Measurements from ENCODE around the gene EIF2S2.

EIF2S2 gene

DNA sequence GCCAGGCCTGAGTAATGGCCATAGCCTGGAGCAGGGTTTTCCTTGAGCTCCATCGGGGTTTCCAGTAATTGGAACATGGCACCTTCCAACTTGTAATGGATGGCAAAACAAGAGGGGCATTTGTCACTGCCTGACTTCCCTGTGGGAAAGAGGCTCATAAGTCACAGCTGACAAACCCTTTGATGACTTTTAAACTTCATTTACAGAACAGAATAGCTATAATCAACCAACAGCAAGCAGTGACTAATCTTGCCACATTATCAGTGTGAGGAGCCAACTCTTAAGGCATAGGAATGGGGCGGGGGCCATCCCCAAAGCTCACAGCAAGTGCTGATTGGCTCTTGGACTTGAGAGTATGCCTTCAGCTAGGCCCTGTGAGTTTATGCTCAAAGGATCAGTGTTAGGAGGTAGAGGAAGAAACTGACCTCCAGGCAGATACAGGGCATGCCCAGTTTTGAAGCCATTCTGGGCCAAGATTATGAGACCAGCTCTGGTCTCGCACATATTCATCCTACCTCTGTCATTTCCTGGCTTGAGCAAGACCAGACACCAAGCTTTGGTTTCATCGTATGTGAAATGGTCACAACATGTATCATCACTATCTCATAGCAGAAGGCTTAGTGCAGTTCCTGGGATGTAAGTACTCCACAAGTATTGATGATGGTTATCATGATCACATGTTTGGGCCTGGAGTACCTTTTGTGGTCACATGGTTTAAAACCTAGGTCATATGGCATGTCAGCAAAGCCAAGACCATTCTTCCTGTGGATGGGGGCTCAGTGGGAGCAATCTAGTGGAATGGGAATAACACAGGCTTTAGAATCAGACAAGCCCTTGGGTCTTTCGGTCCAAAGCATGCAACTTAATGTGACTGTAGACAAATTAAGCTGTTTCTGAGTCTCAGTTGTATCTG, 49.2 kb downstream of the EIF2S2 start:
- DNase-seq (ENCODE audit: low read depth), result no peak

DNA sequence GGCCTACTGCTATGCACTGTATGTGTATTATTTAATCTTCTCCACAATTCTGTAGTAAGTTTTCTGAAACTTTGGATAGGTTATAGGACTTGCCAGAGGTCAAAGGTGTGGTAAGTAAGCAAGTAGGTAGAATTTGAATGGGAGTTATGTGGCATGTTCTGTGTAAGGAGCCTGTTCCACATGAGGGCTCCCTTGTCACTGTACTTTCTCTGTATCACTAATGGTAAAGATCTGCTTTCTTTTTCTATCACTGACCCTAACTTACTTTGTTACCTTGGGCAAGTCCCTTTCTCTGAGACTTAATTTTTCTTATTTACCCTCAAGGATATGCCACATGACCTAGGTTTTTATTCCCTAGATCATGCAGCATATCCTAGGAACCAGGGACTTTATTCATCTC, 50.3 kb downstream of the EIF2S2 start:
- DNase-seq (ENCODE audit: low read depth), result no peak

DNA sequence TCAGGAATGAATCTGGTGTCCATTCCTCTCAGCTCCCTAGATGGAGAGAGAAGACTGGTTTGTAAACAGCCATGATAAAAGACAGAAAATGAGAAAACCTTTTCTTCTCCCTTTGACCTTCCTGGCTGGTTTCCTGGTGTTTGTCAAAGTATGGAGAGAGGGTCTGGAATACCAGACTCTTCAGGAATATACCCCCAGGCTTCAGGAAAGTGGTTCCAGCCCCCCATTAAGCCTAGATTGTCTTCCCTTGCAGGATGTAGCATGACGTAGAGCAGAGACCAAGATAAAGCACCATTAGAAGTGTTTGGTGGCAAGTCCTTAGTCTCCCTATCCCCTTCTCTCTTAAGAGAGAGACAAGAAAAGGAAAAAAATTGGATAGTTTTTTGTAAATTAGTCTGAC, 51.1 kb downstream of the EIF2S2 start:
- DNase-seq (ENCODE audit: low read depth), result no peak

DNA sequence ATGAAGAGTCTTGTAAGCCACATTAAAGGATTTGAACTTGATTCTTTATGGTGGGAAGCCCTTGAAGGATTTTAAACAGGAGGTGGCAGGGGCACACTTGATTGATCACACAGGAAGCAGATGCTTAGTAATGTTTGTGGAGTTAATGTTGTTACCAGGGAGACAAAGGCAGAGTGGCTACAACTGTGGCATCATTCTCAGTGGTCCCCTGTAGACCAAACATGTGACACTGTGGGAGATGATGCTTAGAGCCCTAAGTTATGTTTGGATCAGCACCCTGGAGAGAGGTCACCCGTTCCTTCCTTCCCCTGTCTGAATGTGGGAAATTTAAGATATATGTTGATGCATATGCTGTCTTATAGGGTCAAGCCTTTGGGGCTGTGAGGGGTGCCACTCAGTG, 53.2 kb downstream of the EIF2S2 start:
- no peak for DNase-seq (ENCODE audit: low read depth)

DNA sequence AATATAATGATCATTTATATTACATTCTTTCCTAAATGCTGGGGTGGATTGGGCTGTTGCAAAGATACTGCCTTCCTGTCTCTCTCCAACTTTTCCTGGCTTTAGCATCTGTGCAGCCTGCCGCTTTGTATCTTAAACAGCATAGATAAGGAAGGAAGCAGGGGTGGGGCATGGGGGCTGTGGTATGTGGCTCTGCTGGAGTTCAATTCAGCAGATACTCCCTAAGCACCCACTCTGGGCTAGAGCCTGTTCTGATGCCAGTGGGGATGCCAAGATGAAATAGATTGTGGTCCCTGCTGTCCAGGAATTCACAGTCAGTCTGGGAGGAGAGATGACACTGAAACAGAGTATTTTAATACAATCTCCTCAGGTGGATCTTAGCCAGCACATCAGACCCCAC, 56.8 kb downstream of the EIF2S2 start:
- DNase-seq (ENCODE audit: low read depth), result no peak

DNA sequence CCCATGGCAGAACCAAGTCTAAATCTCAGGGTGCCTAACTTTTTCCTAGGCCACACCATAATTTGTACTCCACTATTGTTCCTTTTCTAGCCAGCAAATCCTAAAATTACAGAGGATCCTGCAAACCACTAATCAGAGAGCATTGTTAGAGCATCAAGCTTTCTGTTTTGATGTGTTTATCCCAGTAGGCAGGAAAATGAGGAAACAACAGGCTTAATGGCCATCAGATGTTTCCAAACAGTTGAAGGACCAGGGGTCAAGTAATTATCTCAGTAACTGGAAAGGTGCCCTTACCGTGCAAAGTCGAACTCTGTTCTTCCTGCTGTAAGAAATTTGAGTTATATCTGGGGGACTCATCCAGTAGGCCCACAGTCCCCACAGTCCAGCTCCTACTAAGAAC, 59.6 kb downstream of the EIF2S2 start:
- no peak for DNase-seq (ENCODE audit: low read depth)

DNA sequence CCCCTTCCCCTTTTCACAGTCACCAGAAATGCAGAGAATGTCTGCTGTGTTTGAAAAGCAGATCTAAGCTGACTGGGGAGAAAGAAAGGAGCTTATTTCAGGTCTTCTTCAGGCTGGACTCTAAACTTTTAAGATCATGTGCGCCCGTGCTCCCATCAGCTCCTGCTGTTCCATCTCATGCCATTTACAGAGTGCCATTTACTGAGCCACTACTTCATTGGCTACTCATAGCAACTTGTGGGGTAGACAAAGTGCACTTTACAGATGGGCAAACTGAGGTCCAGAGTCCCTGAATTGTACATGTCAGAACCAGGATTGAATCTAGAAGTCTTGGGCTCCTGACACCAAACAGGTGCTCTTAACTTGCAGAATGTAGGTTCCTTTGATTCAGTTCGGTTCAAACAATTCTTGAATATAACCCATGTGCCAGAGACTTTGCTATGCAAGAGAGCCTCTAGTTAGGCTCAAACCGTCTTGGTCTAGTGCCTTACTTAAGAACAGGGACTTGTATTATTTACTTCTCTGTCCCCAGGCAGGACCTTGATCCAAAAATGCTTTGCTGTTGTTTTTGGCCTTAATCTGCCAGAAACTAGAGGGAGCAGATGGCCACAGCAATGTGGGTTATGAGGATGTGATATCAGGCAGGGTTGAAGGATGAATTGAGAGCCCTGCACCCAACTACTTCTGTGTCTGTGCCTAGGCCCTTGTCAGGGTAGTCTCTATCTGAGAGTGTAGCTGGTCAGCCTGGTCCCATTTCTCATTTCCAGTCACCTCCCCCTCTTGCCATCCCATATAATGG, 61.9 kb downstream of the EIF2S2 start:
- DNase-seq (ENCODE audit: low read depth), result no peak

DNA sequence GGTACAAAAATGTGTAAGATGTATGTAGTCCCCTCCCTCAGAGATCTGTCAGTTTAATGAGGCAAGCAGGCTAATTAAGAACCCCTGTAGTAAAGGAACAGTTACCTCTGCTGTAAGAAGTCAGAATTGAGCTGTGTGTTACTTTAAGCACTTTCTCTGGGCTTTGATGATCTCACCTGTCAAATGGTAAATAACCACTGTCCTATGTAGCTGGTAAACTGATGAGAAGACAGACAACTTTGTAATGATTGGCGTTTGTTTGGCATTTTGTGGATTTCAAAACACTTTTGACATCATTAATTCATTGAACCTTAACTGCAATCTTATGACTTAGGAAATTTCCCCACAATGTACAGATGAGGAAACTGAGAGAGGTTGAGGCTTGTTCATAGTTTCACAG, 62.7 kb downstream of the EIF2S2 start:
- DNase-seq (ENCODE audit: low read depth), result no peak

DNA sequence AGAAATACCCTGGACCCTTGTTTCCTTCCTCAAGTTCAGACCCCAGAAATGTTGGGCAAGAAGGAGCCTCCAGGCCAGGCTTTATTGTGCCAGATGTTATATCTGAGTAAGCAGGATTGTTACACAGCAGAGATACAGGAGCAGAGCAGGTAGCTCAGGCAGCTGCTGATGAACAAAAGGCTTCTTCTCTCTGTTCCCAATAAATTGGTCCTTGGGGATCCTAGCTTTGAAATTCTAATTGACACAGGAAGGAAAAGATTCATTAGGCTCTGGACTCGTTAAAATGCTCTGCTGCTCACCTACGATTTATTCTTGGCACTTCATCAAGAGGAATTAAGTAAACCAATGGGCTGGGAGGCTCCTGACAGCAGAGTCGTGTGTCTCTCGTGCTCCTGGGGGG, 64.1 kb downstream of the EIF2S2 start:
- no peak for DNase-seq (ENCODE audit: low read depth)

DNA sequence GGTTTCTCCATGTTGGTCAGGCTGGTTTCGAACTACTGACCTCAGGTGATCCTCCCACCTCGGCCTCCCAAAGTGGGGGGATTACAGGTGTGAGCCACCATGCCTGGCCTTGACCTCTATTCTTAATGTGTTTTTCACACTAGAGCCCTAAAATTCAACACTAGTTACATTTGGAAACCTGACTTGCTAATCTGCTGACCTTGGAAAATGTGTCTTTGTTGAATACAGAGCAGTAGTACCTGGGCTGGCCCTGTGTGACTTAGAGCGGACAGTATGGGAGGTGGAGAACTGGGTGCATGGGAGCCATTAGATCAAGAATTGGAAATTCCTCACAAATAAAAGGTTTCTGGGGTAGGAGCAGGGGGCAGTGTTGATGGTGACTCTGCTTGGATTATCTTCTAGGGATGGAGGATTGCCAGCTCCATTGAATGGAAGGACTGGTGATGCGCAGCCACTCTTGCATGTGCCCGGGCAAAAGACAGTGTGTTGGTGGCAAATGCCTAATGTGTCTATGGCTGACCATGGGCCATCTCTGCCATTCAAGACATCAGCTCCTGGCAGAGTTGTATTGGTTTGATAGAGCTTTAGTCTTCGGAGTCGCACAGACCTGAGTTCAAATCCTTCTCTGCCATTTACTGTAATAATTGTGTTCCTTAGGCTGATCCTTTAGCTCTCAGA, 64.9 kb downstream of the EIF2S2 start:
- DNase-seq (ENCODE audit: low read depth), result no peak

DNA sequence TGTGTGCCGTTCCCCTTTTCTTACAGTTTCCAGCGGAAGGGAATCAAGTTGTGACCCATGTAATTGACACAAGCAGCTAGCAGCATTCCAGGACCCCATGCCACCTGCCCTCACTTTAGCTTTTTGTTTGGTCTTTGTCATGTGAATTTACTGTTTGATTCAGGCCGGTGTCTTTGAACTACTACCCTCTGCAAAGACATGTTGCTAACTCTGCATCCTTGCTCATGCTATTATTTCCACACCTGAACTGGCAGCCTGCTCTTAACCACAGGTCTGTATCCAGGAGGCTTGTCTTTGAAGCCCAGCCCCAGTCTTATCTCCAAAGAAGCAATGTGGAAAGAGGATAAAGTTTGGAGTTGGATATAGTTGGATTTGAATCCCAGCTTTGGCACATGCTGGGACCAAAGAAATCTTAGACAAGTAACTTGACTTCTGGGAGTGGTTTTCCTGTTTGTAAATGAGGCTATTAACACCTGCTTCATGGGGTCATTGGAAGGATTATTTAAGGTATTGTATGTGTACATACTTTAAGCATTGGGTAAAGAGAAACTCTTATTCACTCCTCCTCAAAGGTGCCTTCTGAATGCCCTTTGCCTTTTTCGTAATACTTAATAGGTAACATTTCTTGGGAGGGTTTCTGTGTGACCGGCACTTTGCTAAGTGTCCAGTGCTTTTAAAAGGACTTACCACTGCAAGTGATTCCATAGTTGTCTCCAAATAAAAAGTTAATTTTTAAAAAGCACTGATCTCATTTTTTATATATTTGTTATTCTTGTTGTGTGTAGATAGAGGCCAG, 65.9 kb downstream of the EIF2S2 start:
- DNase-seq (ENCODE audit: low read depth), result no peak

DNA sequence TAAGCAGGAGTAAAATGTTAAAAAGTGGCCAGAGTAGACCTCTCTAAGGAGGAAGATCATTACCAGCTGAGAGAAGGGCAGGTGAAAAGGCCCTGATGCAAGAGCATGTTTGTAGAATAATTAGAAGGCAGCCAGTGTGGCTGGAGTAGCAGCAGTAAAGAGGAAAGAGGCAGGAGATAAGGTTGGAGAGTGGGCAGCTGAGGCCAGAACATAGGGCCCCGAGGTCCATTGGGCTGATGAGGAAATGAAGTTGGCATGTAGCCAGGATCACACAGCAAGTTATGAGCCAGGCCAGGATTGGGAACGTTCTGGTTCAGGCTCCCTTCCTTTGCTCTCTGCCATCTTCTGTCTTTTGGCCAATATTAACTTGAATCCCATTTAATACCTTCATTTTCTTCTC, 66.7 kb downstream of the EIF2S2 start:
- DNase-seq (ENCODE audit: low read depth), result no peak

DNA sequence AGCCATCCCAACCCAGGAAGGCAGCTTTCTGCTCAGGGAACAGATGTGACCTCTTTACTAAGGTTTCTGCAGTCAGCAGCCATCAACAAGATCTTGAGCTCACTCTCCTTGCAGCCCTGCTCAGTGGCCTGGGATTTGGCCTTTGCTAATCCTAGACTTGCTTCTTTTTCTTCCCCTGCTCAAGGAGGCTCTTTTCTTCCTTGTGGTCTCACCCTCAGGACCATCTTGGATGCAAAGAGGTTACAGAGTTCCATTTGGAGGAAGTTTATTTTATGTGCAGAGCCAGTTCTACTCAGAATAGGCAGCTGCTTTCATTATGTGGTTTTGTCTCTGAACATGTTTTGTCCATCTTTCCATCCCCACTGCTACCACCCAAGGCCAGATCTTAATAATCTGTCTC, 69.0 kb downstream of the EIF2S2 start:
- no peak for DNase-seq (ENCODE audit: low read depth)

DNA sequence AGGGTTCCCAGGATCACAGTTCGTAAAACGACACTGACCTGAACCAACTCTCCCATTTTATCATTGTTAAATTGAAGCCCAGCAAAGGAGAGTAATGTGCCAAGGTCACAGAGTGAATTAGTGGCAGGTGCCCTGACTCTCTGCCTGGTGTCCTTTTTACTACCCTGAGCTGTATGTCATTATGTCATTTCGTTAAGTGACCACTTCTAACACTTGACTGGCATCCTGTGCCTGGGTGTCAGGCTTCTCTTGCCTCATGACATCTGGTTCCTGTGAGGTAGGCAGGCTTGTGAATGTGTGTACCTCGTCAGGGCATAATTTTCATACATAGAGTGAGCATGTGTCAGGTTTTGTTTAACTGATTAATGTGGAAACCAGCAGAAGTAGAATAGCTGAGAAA, 69.8 kb downstream of the EIF2S2 start:
- DNase-seq (ENCODE audit: low read depth), result no peak

DNA sequence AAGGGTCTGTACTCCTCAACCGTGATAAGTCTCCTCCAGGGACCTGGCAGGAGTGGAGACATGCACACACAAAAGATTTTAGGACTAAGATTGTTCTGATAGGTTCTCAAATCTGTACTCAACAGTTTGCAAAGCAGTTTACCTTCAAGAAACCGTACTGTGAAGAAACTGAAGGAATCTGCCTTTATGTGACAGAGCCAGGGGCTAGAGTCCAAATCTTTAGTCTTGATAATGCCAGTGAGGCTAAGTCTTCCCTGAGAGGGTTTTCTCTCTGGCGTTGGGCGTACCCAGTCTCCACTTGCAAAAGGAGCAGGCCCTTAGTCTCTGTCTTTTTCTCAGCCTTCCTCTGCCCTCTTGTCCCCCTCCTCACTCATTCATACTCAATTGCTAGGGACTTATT, 70.8 kb downstream of the EIF2S2 start:
- no peak for DNase-seq (ENCODE audit: low read depth)

DNA sequence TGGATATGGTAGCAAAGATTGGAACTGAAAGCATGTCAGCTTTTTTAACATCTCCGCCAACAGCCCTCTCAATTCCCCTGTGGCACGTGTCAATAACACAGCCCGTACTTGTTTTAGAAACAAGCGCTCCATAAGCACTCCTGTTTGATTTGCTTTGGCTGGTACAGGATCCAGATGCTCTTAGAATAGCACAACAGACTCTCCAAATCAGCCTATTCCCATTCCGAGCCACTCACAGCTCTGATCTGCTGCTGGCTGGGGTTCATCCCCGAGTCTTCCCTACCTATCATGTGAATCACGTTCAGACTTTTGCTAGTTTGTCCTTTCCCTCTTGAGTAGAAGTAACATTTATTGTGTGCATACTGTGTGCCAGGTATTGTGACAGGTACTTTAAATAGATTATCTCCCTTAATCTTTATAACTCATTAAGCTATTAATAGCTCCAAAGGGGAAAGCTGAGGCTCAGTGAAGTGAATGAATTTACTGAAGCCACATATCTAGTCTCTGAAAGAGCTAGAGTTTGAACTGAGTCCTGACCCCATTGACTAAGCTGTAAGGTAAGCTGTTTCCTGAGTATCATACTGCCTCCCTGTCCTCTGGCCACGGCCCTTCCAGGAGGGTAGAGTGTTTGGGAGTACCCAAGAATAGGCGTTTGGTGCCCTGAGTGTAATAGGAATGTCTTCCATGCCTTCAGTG, 71.6 kb downstream of the EIF2S2 start:
- DNase-seq (ENCODE audit: low read depth), result no peak

Data from HS-27A (cell line).